ENCODE data around the gene PIGQ. TPM values are rescaled to one million over a fixed set of nuclear protein-coding genes. Genes with fewer than 3 reads are reported as not detected.

Gene PIGQ
- total RNA-seq, 1 experiment from 2014 or later: 72.5 TPM

GRCh38 chr16:616733-617586 is 47.2 kb downstream of the PIGQ start:
- H2AFZ ChIP-seq: no peak overlapping the region
- no peaks in the 10 kb centered on the region for H3K36me3 ChIP-seq (ENCODE audit: low read depth)
- intact Hi-C loops (cut with micrococcal nuclease; ENCODE audit: unreplicated experiment): no loop called here
- no peaks in the 10 kb centered on the region for H3K9me3 ChIP-seq (ENCODE audit: insufficient read depth, low read depth)
- no peaks in the 10 kb centered on the region for H3K9me2 ChIP-seq (ENCODE audit: insufficient read depth)
- no peaks in the 10 kb centered on the region for H3K4me1 ChIP-seq (replicated peaks; ENCODE audit: insufficient read depth)
- BruUV-seq (replicated peaks): no TSS peak
- H3K27ac ChIP-seq: no peak overlapping the region
- H3K4me3 ChIP-seq: no peak overlapping the region
- no peak overlapping the region for H3K4me2 ChIP-seq
- ChIA-PET POLR2A (ENCODE audit: unreplicated experiment) (no interaction called here), CTCF (no interaction called here)
- TF ChIP-seq EZH2 (IDR thresholded peaks at IDR 0.05; ENCODE audit: low read depth) (no peak), CTCF (conservative IDR thresholded peaks at IDR 0.05) (no peak)
- H3K27me3 ChIP-seq (ENCODE audit: insufficient read depth, low read depth): no peaks in the 10 kb centered on the region
- DNase-seq: no peak
- H3F3A ChIP-seq (ENCODE audit: insufficient read depth, low read depth): peaks cover 5% of the 10 kb centered on the region
- peaks cover 14% of the 10 kb centered on the region; the same call in 1 of the 2 replicates for H4K20me1 ChIP-seq (ENCODE audit: insufficient read depth)
- H3K79me2 ChIP-seq (ENCODE audit: low read depth): 0 out of 2 replicates have a peak, but pooled peaks cover 3% of the 10 kb centered on the region

GRCh38 chr16:617855-618254 is 48.1 kb downstream of the PIGQ start:
- DNase-seq: no peak
- TF ChIP-seq CTCF (conservative IDR thresholded peaks at IDR 0.05) (no peak), EZH2 (IDR thresholded peaks at IDR 0.05; ENCODE audit: low read depth) (no peak)
- H3K4me1 ChIP-seq (replicated peaks; ENCODE audit: insufficient read depth): no peaks in the 10 kb centered on the region

GRCh38 chr16:619476-620100 is 49.8 kb downstream of the PIGQ start:
- Histone ChIP-seq H3K36me3 (ENCODE audit: low read depth) (no peaks in the 10 kb centered on the region), H3K4me3 (no peak overlapping the region), H4K20me1 (ENCODE audit: insufficient read depth) (peaks cover 14% of the 10 kb centered on the region; the same call in 1 of the 2 replicates), H3K4me2 (no peak overlapping the region), H3F3A (ENCODE audit: insufficient read depth, low read depth) (peaks cover 15% of the 10 kb centered on the region), H3K79me2 (ENCODE audit: low read depth) (0 out of 2 replicates have a peak, but pooled peaks cover 3% of the 10 kb centered on the region), H3K27ac (no peak overlapping the region), H2AFZ (no peak overlapping the region), H3K4me1 (replicated peaks; ENCODE audit: insufficient read depth) (no peaks in the 10 kb centered on the region), H3K9me3 (ENCODE audit: insufficient read depth, low read depth) (no peaks in the 10 kb centered on the region), H3K27me3 (ENCODE audit: insufficient read depth, low read depth) (no peaks in the 10 kb centered on the region), H3K9me2 (ENCODE audit: insufficient read depth) (no peaks in the 10 kb centered on the region)
- TF ChIP-seq EZH2 (IDR thresholded peaks at IDR 0.05; ENCODE audit: low read depth) (no peak), CTCF (conservative IDR thresholded peaks at IDR 0.05) (no peak)
- ChIA-PET CTCF (no interaction called here), POLR2A (ENCODE audit: unreplicated experiment) (no interaction called here)
- BruUV-seq (replicated peaks): no TSS peak
- intact Hi-C loops (cut with micrococcal nuclease; ENCODE audit: unreplicated experiment): no loop called here
- no peak for DNase-seq

More at GRCh38 chr16:617855-618254, 48.1 kb downstream of the PIGQ start:
- peaks cover 5% of the 10 kb centered on the region for H3F3A ChIP-seq (ENCODE audit: insufficient read depth, low read depth)
- POLR2A ChIA-PET (ENCODE audit: unreplicated experiment): no interaction called here
- no TSS peak for BruUV-seq (replicated peaks)
- H3K9me2 ChIP-seq (ENCODE audit: insufficient read depth): no peaks in the 10 kb centered on the region
- intact Hi-C loops (cut with micrococcal nuclease; ENCODE audit: unreplicated experiment): no loop called here
- CTCF ChIA-PET: no interaction called here
- no peaks in the 10 kb centered on the region for H3K27me3 ChIP-seq (ENCODE audit: insufficient read depth, low read depth)
- no peak overlapping the region for H2AFZ ChIP-seq
- no peak overlapping the region for H3K4me2 ChIP-seq
- H3K4me3 ChIP-seq: no peak overlapping the region
- H4K20me1 ChIP-seq (ENCODE audit: insufficient read depth): peaks cover 14% of the 10 kb centered on the region; the same call in 1 of the 2 replicates
- H3K27ac ChIP-seq: no peak overlapping the region
- H3K36me3 ChIP-seq (ENCODE audit: low read depth): no peaks in the 10 kb centered on the region
- no peaks in the 10 kb centered on the region for H3K9me3 ChIP-seq (ENCODE audit: insufficient read depth, low read depth)
- 0 out of 2 replicates have a peak, but pooled peaks cover 3% of the 10 kb centered on the region for H3K79me2 ChIP-seq (ENCODE audit: low read depth)

All from PC-9 (cell line).